Fibroblast of skin of right quadriceps (primary cell): ENCODE data around the gene MAP3K14.
A peak's percentile ranks its signal among the peaks of the same experiment; 100 is the strongest.

ENCODE experiments used
- DNase-seq: peaks from one replicate; pipeline ENCODE4 v3.0.0-alpha.2; 2013

Gene MAP3K14

DNA sequence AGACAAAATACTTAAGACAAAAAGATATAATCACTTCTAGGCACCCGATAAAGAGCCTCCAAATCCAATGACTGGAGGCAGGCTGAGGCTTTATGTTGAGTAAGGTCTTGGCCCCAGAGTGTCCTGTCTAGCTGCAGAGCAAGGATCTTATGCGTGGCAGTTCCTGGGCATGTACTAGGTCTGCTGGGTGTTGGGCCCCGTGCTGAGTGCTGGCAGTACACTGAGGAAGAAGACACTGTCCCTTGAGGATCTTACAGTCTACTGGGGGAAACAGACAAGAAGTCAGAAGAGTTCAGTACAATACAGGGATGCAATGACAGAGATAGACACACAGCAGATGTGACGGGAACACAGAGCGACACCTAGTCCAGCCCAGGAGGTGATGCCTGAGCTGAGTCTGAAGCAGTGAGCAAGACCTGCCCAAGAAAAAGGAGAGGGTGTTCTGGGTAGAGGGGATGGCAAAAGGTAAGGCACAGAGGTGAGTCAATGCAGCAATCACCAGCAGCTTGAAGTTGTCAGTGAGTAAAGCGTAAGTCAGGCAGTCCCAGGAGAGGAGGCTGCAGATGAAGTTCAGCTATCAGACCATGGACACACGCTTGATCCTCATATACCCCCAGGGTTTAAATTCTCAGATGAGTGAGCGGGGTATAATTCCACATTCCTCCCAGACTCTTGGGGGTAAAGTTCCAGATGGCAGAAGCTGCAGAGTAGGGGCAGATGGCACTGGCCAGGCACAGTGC lies 18.1 kb downstream of the MAP3K14 start:
- no peak for DNase-seq

DNA sequence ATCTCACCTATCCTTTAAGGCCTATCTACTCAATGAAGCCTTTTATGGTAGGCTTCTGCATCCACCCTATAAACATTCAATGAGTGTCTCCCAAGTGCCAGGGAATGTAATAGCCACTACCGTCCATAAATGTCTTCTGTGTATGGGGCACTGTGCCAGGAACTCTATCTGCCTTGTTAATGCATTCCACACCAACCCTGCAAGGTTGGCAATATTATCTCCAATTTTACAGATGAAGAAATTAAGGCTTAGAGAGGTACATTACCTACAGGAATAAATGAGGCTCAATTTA lies 20.0 kb downstream of the MAP3K14 start:
- no peak for DNase-seq

- peak; percentile 57 for DNase-seq
Measured at GRCh38 chr17:45296003-45296832, 20.6 kb downstream of the MAP3K14 start.

GRCh38 chr17:45294506-45294905 lies 22.3 kb downstream of the MAP3K14 start:
- DNase-seq: peak; percentile 73

- DNase-seq: peak; percentile 82
Measured at GRCh38 chr17:45293413-45294211, 23.2 kb downstream of the MAP3K14 start.

- DNase-seq: no peak
Measured at GRCh38 chr17:45292696-45293412, 24.0 kb downstream of the MAP3K14 start.

GRCh38 chr17:45291171-45291805 lies 25.5 kb downstream of the MAP3K14 start:
- no peak for DNase-seq

GRCh38 chr17:45290269-45290765 lies 26.5 kb downstream of the MAP3K14 start:
- DNase-seq: no peak

GRCh38 chr17:45289301-45290268 lies 27.2 kb downstream of the MAP3K14 start:
- DNase-seq: no peak

DNA sequence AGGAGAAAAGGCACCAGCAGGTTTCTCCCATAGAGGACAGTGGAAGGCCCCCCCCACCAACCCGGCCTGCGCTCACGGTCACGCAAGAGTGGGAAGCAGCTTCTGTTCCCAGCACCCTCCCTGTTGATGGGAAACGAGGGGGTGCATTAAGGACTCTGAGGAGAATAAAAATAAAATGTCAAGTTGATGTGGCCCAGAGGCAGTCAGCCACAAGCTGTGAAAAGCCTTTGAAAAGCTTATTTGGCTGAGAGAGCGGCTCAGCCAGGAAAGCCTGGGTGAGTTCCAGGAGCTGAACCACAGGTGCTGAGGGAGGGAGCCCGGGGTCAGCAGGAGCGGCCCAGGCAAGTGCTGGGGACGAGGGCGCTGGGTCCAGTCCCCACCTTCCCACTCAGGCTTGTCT lies 28.0 kb downstream of the MAP3K14 start:
- DNase-seq: no peak

DNA sequence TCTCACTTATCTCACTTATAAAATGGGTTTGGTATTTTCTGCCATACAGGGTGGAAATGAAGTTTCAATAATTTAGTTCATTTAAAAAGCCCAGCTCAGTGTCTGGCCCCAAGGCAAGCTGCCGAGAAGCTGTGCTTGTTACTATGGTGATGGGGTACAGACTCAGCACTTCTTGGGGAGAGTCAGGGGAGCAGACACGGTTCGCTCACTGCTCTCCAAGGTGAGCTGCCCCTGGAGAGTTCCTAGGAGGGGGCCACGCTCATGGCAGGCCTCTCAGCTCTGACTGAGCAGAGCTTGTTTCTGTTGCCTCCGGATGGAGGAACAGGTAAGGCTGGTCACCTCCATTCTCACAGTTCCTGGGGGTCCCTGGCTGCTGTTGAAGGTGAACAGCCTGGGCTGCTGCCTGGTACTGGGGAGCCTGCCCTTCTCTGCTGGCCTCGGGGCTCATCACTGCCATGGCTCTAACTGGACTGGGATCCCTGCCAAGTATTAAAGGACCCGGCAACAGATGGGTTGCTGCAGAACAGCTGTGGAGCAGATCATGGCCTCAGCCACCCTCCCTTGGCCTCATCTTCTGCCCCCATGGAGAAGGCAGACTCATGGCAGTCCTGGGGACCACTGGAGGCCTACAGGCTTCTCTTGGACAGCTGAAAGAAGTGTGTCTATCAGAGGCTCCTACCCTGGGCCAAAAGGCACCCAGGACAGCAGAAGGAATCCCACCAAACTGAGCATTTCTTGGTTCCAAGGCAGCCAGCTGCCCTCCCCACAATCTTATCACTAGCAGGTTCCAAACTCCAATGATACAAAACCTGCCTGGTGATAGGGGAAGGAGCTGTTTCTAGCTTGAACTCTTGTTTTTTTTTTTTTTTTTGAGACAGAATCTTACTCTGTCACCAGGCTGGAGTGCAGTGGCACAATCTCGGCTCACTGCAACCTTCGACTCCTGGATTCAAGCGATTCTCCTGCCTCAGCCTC lies 29.0 kb downstream of the MAP3K14 start:
- DNase-seq: no peak

DNA sequence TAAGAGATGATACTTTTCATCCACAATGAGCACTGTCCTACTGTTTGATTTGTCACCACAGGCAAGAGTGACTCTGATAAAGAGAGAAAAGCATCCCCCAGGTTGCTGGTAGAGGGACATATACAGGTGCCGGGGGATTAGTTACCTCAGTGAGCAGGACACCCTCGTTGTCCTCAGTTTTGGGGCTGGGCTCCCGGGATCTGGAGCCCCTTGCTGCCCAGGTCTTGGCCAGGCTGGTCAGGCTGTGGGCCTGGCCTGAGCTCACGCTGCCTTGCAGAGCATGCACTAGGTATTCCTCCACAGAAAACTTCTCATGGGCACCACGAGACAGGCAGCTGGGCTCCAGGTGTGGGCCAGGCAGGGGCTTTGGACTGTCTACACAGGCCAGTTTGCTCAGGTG lies 30.5 kb downstream of the MAP3K14 start:
- DNase-seq: no peak

DNA sequence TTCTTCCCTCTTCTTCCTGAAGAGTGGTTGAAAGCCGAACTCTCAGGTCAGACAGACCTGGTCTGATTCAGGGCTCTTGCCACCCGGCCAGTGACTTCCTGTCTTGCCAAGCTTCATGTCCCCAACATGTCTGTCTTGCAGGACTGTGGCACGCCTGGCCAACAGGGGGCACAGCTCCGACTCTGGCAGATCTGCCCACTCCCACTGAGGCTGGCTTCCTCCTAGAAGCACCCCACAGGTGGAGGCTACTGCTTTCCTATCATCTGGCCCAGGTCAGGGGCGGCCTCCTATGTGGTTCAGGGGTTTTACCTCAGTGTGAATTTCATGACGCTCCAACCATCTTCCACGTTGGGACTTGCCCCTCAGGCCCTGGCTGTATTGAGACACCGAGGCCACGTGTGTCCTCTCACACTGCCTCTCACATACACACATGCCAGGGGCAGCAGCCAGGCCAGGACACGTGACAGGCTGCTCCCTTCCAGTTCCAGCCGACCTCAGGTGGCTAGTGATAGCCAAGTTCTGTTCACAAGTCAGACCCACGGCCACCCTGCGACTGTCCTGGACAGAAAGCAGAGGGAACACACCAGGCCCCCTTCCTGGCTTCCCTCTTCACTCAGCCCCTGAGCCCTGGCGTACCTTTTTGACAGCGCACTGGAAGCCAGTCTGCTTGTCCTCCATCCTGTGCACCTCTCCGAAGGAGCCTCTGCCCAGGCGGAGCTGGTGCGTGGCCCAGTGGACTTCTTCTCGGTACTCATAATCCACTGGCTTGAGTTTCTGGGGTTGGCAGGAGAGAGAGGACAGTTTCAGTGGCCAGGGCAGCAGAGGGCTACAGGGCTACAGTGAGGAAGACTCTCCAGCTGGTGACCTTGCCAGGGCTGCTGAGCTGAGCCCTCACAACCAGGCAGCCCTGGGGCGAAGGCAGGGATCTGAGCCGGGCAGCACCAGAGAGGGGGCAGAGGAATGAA lies 32.4 kb downstream of the MAP3K14 start:
- no peak for DNase-seq

- no peak for DNase-seq
Measured at GRCh38 chr17:45283711-45284110, 33.1 kb downstream of the MAP3K14 start.

- peak; percentile 50 for DNase-seq
Measured at GRCh38 chr17:45282683-45283644, 33.9 kb downstream of the MAP3K14 start.

DNA sequence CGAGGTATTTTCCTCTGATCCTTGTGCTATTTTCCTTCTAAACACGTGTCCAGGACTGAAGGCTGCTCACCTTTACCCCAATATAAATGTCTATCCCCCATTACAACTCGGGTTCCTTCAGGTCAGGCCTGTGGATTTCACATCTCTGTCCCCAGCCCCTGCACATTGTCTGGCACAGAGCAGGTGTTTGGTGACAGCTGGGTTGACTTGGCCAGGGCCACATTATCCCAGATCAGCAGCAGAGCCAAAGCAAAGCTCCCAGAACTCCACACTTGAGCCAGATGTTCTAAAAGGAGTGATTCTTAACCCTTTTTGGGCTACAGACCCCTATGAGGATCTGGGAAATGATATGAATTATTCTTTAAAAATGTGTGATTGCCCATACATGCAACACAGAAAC lies 36.9 kb downstream of the MAP3K14 start:
- no peak for DNase-seq

GRCh38 chr17:45277992-45278391 lies 38.8 kb downstream of the MAP3K14 start:
- no peak for DNase-seq
